Testis (tissue), 2 donors: ENCODE results near the gene SOCS6.

Experiments
- POLR2A ChIP-seq: fragments of 450-650 bp; IDR thresholded peaks from one replicate; pipeline ENCODE4 v1.6.1; 2017; ENCODE audit warnings: antibody characterized with exemption, mild to moderate bottlenecking, moderate library complexity
- TF ChIP-seq, protein P1 (sequence below), 3 experiments: fragments of 450-650 bp in 2 of 3; fragments of 200-600 bp in 1 of 3; sonication (generic) in 1 of 3; IDR thresholded peaks; one replicate each; pipeline ENCODE4 v1.5.1; 2016 to 2019; ENCODE audit warnings: antibody characterized with exemption in 3 of 3, mild to moderate bottlenecking in 2 of 3, moderate library complexity in 1 of 3

DNA sequence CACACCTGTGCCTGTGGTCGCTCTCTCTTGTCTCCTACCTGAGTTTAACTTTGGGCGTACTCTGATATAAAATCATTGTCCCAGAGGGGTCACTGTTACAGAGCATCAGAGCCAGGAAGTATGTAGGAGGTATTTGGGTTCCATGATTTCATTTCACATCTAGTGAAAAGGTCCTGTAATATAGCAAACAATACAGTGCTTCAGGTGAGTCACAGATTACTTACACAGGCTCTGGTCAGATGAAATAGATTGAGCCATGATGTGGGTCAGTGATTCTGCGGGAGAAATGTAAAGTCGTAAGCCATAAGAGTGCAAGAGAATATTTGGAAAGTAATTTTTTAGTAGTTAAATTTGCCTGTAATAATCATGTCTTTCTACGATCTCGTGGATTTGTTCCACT is 70.2 kb downstream of the SOCS6 start:
- TF ChIP-seq, protein P1, sequence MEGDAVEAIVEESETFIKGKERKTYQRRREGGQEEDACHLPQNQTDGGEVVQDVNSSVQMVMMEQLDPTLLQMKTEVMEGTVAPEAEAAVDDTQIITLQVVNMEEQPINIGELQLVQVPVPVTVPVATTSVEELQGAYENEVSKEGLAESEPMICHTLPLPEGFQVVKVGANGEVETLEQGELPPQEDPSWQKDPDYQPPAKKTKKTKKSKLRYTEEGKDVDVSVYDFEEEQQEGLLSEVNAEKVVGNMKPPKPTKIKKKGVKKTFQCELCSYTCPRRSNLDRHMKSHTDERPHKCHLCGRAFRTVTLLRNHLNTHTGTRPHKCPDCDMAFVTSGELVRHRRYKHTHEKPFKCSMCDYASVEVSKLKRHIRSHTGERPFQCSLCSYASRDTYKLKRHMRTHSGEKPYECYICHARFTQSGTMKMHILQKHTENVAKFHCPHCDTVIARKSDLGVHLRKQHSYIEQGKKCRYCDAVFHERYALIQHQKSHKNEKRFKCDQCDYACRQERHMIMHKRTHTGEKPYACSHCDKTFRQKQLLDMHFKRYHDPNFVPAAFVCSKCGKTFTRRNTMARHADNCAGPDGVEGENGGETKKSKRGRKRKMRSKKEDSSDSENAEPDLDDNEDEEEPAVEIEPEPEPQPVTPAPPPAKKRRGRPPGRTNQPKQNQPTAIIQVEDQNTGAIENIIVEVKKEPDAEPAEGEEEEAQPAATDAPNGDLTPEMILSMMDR (IDR thresholded peaks at IDR 0.05): no peak
- TF ChIP-seq POLR2A: no peak
